GM23248 (cell line): ENCODE results near the gene ABCA3. TPM values are rescaled to one million over a fixed set of nuclear protein-coding genes. Genes with fewer than 3 reads are reported as not detected.

Experiments used
- DNase-seq: peaks from one replicate; pipeline ENCODE4 v3.0.0-alpha.2; 2015
- H2AFZ ChIP-seq: fragments of 200-600 bp; sonication (generic); 2 replicates; pipeline ENCODE4 v1.6.1; 2016; ENCODE audit warnings: antibody characterized with exemption
- H3F3A ChIP-seq: fragments of 200-600 bp; sonication (generic); 2 replicates; pipeline ENCODE4 v1.6.1; 2016; ENCODE audit warnings: mild to moderate bottlenecking, antibody characterized with exemption, mixed run types; ENCODE audit not compliant: insufficient read depth
- H3K27ac ChIP-seq: fragments of 200-600 bp; sonication (generic); 2 replicates; pipeline ENCODE4 v1.5.1; 2016; ENCODE audit warnings: mild to moderate bottlenecking
- H3K27me3 ChIP-seq: fragments of 200-600 bp; sonication (generic); replicated peaks from 2 replicates; pipeline ENCODE4 v1.6.1; 2016; ENCODE audit warnings: mild to moderate bottlenecking; ENCODE audit not compliant: insufficient read depth
- H3K36me3 ChIP-seq: fragments of 200-600 bp; sonication (generic); 2 replicates; pipeline ENCODE4 v1.6.1; 2016; ENCODE audit warnings: low read depth, mild to moderate bottlenecking
- H3K4me1 ChIP-seq: fragments of 200-600 bp; sonication (generic); 2 replicates; pipeline ENCODE4 v1.6.1; 2016; ENCODE audit warnings: mild to moderate bottlenecking; ENCODE audit not compliant: insufficient read depth
- H3K4me2 ChIP-seq: fragments of 200-600 bp; sonication (generic); one replicate; pipeline ENCODE4 v1.6.1; 2016; ENCODE audit warnings: mild to moderate bottlenecking; ENCODE audit not compliant: unreplicated experiment
- H3K4me3 ChIP-seq: fragments of 200-600 bp; sonication (generic); 2 replicates; pipeline ENCODE4 v1.5.1; 2016; ENCODE audit warnings: mild to moderate bottlenecking
- H3K79me2 ChIP-seq: fragments of 200-600 bp; sonication (generic); 2 replicates; pipeline ENCODE4 v1.6.1; 2016; ENCODE audit warnings: mild to moderate bottlenecking; ENCODE audit not compliant: insufficient read depth
- H3K9ac ChIP-seq: fragments of 200-600 bp; sonication (generic); 2 replicates; pipeline ENCODE4 v1.6.1; 2016; ENCODE audit warnings: mild to moderate bottlenecking
- H3K9me2 ChIP-seq: fragments of 200-600 bp; sonication (generic); 2 replicates; pipeline ENCODE4 v1.6.1; 2016; ENCODE audit warnings: mixed run types, mild to moderate bottlenecking, moderate library complexity; ENCODE audit not compliant: insufficient read depth
- H3K9me3 ChIP-seq: fragments of 200-600 bp; sonication (generic); one replicate; pipeline ENCODE4 v1.6.1; 2017; ENCODE audit warnings: low read depth
- H4K20me1 ChIP-seq: fragments of 200-600 bp; sonication (generic); 2 replicates; pipeline ENCODE4 v1.6.0; 2016; ENCODE audit not compliant: insufficient read depth
- EZH2 ChIP-seq: fragments of 200-600 bp; sonication (generic); IDR thresholded peaks from 2 replicates; pipeline ENCODE4 v1.6.1; 2018; ENCODE audit warnings: antibody characterized with exemption, mild to moderate bottlenecking; ENCODE audit not compliant: insufficient read depth, poor library complexity, severe bottlenecking
- EZH2phosphoT487 ChIP-seq: fragments of 200-600 bp; sonication (generic); IDR thresholded peaks from 2 replicates; pipeline ENCODE4 v1.6.1; 2018; ENCODE audit warnings: antibody characterized with exemption, moderate library complexity, mild to moderate bottlenecking, low read depth; ENCODE audit not compliant: insufficient read depth
- WGBS, 2 experiments: methylation state at CpG; one replicate each; pipeline ENCODE4 v1.1.6; 2015 to 2017; ENCODE audit warnings: low lambda C conversion rate in 2 of 2, low coverage in 1 of 2; ENCODE audit errors: missing lambda C conversion rate in 2 of 2; 5-methylcytosine and 5-hydroxymethylcytosine counted together
- in situ Hi-C: fragments of 300-500 bp; cut with MboI; formaldehyde crosslinking; loops from 2 replicates; pipeline ENCODE4 v1.15.0; 2020
- polyA plus RNA-seq: library from polyadenylated mRNA; unstranded; fragments of >200 nt; fragmentation: Nextera tagmentation; extraction: Ambion mirVana; gene quantifications from 2 replicates; pipeline ENCODE4 v1.2.1, GENCODE V29; 2016
- total RNA-seq: library from RNA; depleted of rRNA; stranded (reverse); fragments of >200 nt; shearing (Covaris generic); gene quantifications from 2 replicates; pipeline ENCODE4 v1.2.3, GENCODE V29; 2014

ABCA3 gene
- total and polyA plus RNA-seq, 2 experiments from 2014 or later, result 0.64 to 0.76 TPM

DNA sequence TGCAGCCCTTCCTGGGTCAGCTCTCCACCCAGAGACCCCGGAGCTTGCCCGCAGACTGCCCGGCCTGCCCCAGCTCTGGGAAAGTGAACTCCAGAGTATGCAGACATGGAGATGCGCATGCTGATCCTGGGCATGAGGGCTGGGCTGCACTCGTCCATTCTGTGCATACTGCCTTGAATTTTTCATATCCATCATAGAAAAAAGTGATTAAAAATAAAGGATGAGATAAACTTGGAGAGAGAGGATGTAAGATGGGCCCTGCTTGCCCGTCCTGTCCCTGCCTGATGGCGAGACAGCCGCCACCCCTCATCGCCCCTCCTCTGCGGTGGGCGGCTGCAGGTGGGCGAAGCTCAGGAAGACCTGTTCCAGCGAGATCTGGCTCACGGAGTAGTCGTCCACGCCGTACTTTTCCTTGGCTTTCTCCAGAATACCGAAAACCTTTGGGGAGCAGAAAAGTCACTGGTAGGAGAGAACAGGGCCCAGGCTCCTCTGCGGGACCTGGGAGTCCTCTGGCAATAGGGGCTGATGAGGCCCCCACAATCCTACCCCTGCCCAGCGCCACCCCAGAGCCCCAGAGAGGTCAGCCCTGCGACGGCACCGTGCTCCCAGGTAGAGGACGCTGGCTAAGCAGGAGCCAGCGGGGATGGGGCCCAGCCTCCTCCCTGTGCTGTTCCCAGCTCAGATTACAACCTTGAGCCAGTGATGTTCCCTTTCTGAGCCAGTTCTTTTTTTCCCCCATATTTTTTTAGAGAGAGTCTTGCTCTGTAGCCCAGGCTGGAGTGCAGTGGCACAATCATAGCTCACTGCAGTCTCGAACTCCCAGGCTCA is 63.9 kb downstream of the ABCA3 start:
- no peak for DNase-seq
- Histone ChIP-seq H3K4me1 (no peaks in the 10 kb centered on the region), H3K9me2 (no peaks in the 10 kb centered on the region), H3K36me3 (no peaks in the 10 kb centered on the region), H3K4me2 (no peak overlapping the region), H3K9me3 (no peaks in the 10 kb centered on the region), H3K9ac (no peak overlapping the region), H3F3A (no peaks in the 10 kb centered on the region), H4K20me1 (no peaks in the 10 kb centered on the region), H3K27ac (no peak overlapping the region), H3K4me3 (no peak overlapping the region), H3K27me3 (no peaks in the 10 kb centered on the region), H3K79me2 (peaks cover 3% of the 10 kb centered on the region; the same call in 1 of the 2 replicates), H2AFZ (no peak overlapping the region)
- in situ Hi-C loops, result no loop called here
- WGBS, 2 experiments, result 82 to 84% methylated on average over 24 to 26 of the region's 26 CpGs
- TF ChIP-seq EZH2phosphoT487 (no peak), EZH2 (no peak)

DNA sequence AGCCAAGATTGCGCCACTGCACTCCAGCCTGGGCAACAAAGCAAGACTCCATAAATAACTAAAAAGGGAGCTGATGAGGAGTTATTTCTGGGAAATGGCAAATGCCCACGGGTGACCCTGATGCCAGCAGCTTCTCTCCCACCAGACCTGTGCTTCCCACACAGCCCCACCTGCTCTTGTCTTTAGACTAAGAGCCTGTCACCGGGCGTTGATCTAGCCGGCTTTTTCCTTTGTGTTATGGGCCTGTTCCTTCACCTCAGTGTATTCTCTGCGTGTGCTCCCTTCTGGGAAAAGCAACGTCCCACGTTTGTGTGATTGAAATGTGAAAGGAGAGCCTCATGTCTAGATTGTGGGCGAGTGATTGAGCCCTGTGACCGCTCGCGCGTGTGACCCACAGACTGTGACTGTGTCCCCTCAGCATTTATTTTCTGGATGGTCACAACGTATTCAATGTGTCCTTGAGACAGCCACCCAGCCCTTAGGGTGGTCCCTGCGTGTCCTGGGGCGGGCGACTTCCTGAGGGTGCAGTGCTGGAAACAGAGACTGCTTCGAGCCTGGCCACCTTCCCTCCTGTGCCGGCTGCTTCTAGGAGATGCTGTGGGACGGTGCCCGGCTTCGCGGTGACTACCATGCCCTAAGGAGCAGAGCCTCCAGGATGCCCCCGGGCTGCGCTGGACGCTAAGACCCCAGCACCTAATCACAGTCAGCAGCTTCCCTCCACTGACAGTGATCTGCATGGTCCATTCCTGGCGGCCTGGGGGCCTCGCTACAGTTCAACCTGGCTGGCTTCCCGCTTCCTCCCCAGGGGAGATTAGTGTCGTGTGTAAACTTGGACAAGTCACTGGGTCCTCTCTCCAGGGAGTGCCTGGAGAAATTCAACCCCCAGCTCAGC is 64.8 kb downstream of the ABCA3 start:
- H3K9me2 ChIP-seq, result no peaks in the 10 kb centered on the region
- TF ChIP-seq EZH2, result no peak
- no peak for TF ChIP-seq EZH2phosphoT487
- no peak overlapping the region for H3K9ac ChIP-seq
- 83 to 87% methylated on average over 30 of the region's 30 CpGs for WGBS, 2 experiments
- H3K79me2 ChIP-seq, result peaks cover 12% of the 10 kb centered on the region
- no peaks in the 10 kb centered on the region for H3K36me3 ChIP-seq
- H4K20me1 ChIP-seq, result 0 out of 2 replicates have a peak, but pooled peaks cover 3% of the 10 kb centered on the region
- no peak overlapping the region for H2AFZ ChIP-seq
- H3K4me2 ChIP-seq, result no peak overlapping the region
- no peak for DNase-seq
- H3K9me3 ChIP-seq, result no peaks in the 10 kb centered on the region
- H3K4me3 ChIP-seq, result no peak overlapping the region
- no peaks in the 10 kb centered on the region for H3K4me1 ChIP-seq
- H3K27ac ChIP-seq, result no peak overlapping the region
- H3K27me3 ChIP-seq, result no peaks in the 10 kb centered on the region
- no peaks in the 10 kb centered on the region for H3F3A ChIP-seq
- in situ Hi-C loops, result no loop called here

DNA sequence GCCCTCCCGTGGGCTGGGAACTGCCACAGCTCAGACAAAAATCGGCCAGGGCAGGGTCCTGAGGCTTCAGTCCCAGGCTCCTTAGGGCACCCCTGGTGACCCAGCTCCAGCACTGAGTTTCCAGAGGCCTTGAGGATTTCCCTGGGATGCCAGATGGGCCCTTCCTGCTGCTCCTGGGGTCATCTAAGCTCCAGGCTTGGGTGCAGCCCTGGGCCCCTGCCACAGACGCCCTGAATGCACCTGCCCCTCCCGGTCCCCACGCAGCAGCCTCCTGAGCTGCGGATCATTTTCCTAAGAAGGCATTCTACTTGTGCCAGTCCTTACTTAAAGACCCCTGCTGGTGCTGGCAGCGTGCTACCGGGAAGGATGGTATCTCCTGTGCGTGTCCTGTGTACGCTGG is 66.6 kb downstream of the ABCA3 start:
- no peaks in the 10 kb centered on the region for H3K36me3 ChIP-seq
- peaks cover 4% of the 10 kb centered on the region; the same call in 1 of the 2 replicates for H3F3A ChIP-seq
- H2AFZ ChIP-seq, result no peak overlapping the region
- H3K4me2 ChIP-seq, result no peak overlapping the region
- no peaks in the 10 kb centered on the region for H3K9me3 ChIP-seq
- H3K4me1 ChIP-seq, result peaks cover 5% of the 10 kb centered on the region
- in situ Hi-C loops, result no loop called here
- no peaks in the 10 kb centered on the region for H3K27me3 ChIP-seq
- peaks cover 30% of the 10 kb centered on the region for H3K79me2 ChIP-seq
- no peak overlapping the region for H3K27ac ChIP-seq
- 79 to 82% methylated on average over 10 of the region's 10 CpGs for WGBS, 2 experiments
- no peak for TF ChIP-seq EZH2
- TF ChIP-seq EZH2phosphoT487, result no peak
- DNase-seq, result no peak
- H3K9me2 ChIP-seq, result no peaks in the 10 kb centered on the region
- H3K4me3 ChIP-seq, result no peak overlapping the region
- no peak overlapping the region for H3K9ac ChIP-seq
- 0 out of 2 replicates have a peak, but pooled peaks cover 3% of the 10 kb centered on the region for H4K20me1 ChIP-seq

DNA sequence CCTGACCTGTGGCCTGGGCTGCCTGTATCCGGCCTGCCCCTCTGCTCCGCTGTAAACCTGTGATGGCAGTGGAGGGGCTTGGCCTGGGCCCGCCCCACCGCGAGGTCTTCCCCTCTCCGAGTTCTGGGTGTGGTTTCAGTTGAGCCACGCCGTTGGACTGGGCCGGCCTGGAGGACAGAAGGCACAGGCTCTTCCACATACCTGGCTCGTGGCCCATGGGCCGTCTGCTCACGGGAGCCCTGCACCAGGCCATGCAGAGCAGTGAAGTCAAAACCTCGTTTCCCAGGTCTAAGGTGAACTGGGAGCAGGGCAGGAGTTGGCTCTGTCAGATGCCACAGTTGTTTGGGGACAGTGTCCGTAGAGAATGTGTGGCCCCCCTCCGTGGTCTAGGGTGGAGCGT is 67.0 kb downstream of the ABCA3 start:
- Histone ChIP-seq H3K9me3 (no peaks in the 10 kb centered on the region), H3K4me3 (no peak overlapping the region), H3K27me3 (no peaks in the 10 kb centered on the region), H3K4me2 (no peak overlapping the region), H4K20me1 (0 out of 2 replicates have a peak, but pooled peaks cover 3% of the 10 kb centered on the region), H3K79me2 (peaks cover 30% of the 10 kb centered on the region), H3K4me1 (peaks cover 5% of the 10 kb centered on the region), H3K36me3 (no peaks in the 10 kb centered on the region), H3K9ac (no peak overlapping the region), H3K27ac (no peak overlapping the region), H2AFZ (no peak overlapping the region), H3K9me2 (no peaks in the 10 kb centered on the region), H3F3A (peaks cover 4% of the 10 kb centered on the region; the same call in 1 of the 2 replicates)
- DNase-seq, result no peak
- no peak for TF ChIP-seq EZH2phosphoT487
- no peak for TF ChIP-seq EZH2
- in situ Hi-C loops, result no loop called here
- WGBS, 2 experiments, result 75 to 76% methylated on average over 13 to 16 of the region's 16 CpGs
